Endothelial cell of umbilical vein (primary cell): ENCODE measurements around the gene HECTD3. TPM values are rescaled to one million over a fixed set of nuclear protein-coding genes. Genes with fewer than 3 reads are reported as not detected.

ENCODE experiments used
- BruUV-seq: library from RNA; stranded (reverse); fragments of 400-500 nt; replicated peaks from 2 replicates; lab custom pipeline; 2021; lab: Mats Ljungman, UMichigan
- CTCF ChIA-PET: fragments of 300-600, 350-600 bp; sonication (Branson Sonifier 250); formaldehyde crosslinking; loops from one replicate; lab custom pipeline; 2021; ENCODE audit warnings: antibody characterized with exemption, inconsistent platforms; lab: Charles Lee
- POLR2A ChIA-PET: fragments of 300-600, 350-600 bp; sonication (Branson Sonifier 250); formaldehyde crosslinking; loops from one replicate; lab custom pipeline; 2021; ENCODE audit warnings: antibody characterized with exemption, inconsistent platforms; lab: Charles Lee
- DNase-seq: peaks from one replicate; pipeline ENCODE4 v3.0.0-alpha.2; 2011; ENCODE audit warnings: low read depth, low spot score
- FAIRE-seq: peaks from 2 replicates; lab custom pipeline; 2011; peaks lifted over from hg19 to GRCh38; lab: Jason Lieb, UNC
- H2AFZ ChIP-seq: 2 replicates; pipeline ENCODE4 v1.6.0; 2012; ENCODE audit warnings: low read depth, low read length, control low read depth, inconsistent platforms
- H3K27ac ChIP-seq: 2 replicates; pipeline ENCODE4 v1.5.1; 2011; ENCODE audit warnings: low read depth, mild to moderate bottlenecking, control low read depth, low read length, moderate library complexity; ENCODE audit not compliant: insufficient read depth
- H3K27me3 ChIP-seq, 2 experiments: 2 replicates each; pipeline versions ENCODE4 v1.6.0 to v1.6.1; 2011; ENCODE audit warnings: low read length in 2 of 2, mixed read lengths in 1 of 2; ENCODE audit not compliant: control insufficient read depth in 2 of 2, insufficient read depth in 2 of 2
- H3K36me3 ChIP-seq, 2 experiments: 2 replicates in 1 of 2; 3 replicates in 1 of 2; pipeline ENCODE4 v1.5.1; 2011; ENCODE audit warnings: low read length in 2 of 2, mild to moderate bottlenecking in 1 of 2, moderate library complexity in 1 of 2; ENCODE audit not compliant: control insufficient read depth in 2 of 2, insufficient read depth in 2 of 2; ENCODE audit errors: extremely low read depth in 1 of 2
- H3K4me1 ChIP-seq: 3 replicates; pipeline ENCODE4 v1.5.1; 2011; ENCODE audit warnings: mild to moderate bottlenecking, low read length; ENCODE audit not compliant: control insufficient read depth, insufficient read depth; ENCODE audit errors: extremely low read depth
- H3K4me2 ChIP-seq: 2 replicates; pipeline ENCODE4 v1.6.1; 2011; ENCODE audit warnings: low read length, control low read depth, mixed read lengths; ENCODE audit not compliant: insufficient read depth
- H3K4me3 ChIP-seq, 3 experiments: fragments of 200-600 bp in 1 of 3; sonication (generic), shearing (Covaris generic) in 1 of 3; replicated peaks in 1 of 3; 2 replicates each; pipeline ENCODE4 v1.5.1; 2011 to 2016; ENCODE audit warnings: control low read depth in 3 of 3, low read length in 3 of 3, mild to moderate bottlenecking in 2 of 3, inconsistent platforms in 1 of 3, low read depth in 1 of 3, moderate library complexity in 1 of 3; ENCODE audit not compliant: insufficient read depth in 1 of 3
- H3K79me2 ChIP-seq: 2 replicates; pipeline ENCODE4 v1.6.0; 2012; ENCODE audit warnings: low read length, inconsistent platforms; ENCODE audit not compliant: control insufficient read depth, insufficient read depth
- H3K9ac ChIP-seq: replicated peaks from 2 replicates; pipeline ENCODE3; 2011; ENCODE audit warnings: low read length, control low read depth; ENCODE audit not compliant: insufficient read depth; ENCODE audit errors: extremely low read depth
- H3K9me1 ChIP-seq: replicated peaks from 3 replicates; pipeline ENCODE4 v1.6.0; 2011; ENCODE audit warnings: mild to moderate bottlenecking, low read length; ENCODE audit not compliant: control insufficient read depth, insufficient read depth; ENCODE audit errors: extremely low read depth
- H3K9me3 ChIP-seq: replicated peaks from 2 replicates; pipeline ENCODE4 v1.5.1; 2012; ENCODE audit warnings: low read length, inconsistent platforms; ENCODE audit not compliant: control insufficient read depth, insufficient read depth
- H4K20me1 ChIP-seq: replicated peaks from 2 replicates; pipeline ENCODE3; 2011; ENCODE audit warnings: mild to moderate bottlenecking, low read length; ENCODE audit not compliant: control insufficient read depth, insufficient read depth; ENCODE audit errors: extremely low read depth
- CTCF ChIP-seq, 2 donors: IDR thresholded peaks; 1 replicate in 1 of 2; 2 replicates in 1 of 2; pipeline ENCODE4 v1.5.1; 2011; ENCODE audit warnings: low read length in 2 of 2, mild to moderate bottlenecking in 2 of 2, moderate library complexity in 2 of 2, control low read depth in 1 of 2, inconsistent platforms in 1 of 2, low read depth in 1 of 2; ENCODE audit not compliant: insufficient read depth in 1 of 2; ENCODE audit errors: extremely low read depth in 1 of 2
- EZH2 ChIP-seq: IDR thresholded peaks from 2 replicates; pipeline ENCODE4 v1.6.1; 2012; ENCODE audit warnings: borderline replicate concordance, low read depth, mild to moderate bottlenecking, moderate library complexity, low read length, inconsistent platforms; ENCODE audit not compliant: severe bottlenecking
- FOS ChIP-seq: IDR thresholded peaks from 2 replicates; pipeline ENCODE4 v1.6.1; 2011; ENCODE audit warnings: mild to moderate bottlenecking, low read length, moderate library complexity, borderline replicate concordance; ENCODE audit not compliant: insufficient read depth
- GATA2 ChIP-seq: IDR thresholded peaks from 2 replicates; pipeline ENCODE4 v1.7.0; 2011; ENCODE audit warnings: low read depth, mild to moderate bottlenecking, moderate library complexity, mixed read lengths, low read length; ENCODE audit not compliant: insufficient read length, insufficient read depth
- JUN ChIP-seq: IDR thresholded peaks from 2 replicates; pipeline ENCODE4 v1.6.1; 2011; ENCODE audit warnings: borderline replicate concordance, low read depth; ENCODE audit not compliant: insufficient read length, insufficient read depth
- MAX ChIP-seq: IDR thresholded peaks from 2 replicates; pipeline ENCODE4 v1.6.1; 2011; ENCODE audit not compliant: insufficient read depth, insufficient read length
- MYC ChIP-seq: IDR thresholded peaks from one replicate; pipeline ENCODE4 v1.6.1; 2011; ENCODE audit warnings: mild to moderate bottlenecking, low read depth, low read length
- POLR2A ChIP-seq: IDR thresholded peaks from 2 replicates; pipeline ENCODE4 v1.6.1; 2012; ENCODE audit warnings: low read depth, mild to moderate bottlenecking, control low read depth, low read length
- POLR2AphosphoS5 ChIP-seq: IDR thresholded peaks from 2 replicates; pipeline ENCODE4 v1.6.1; 2012; ENCODE audit warnings: low read depth, mild to moderate bottlenecking, control low read depth, low read length, moderate library complexity; ENCODE audit not compliant: insufficient read depth
- dilution Hi-C: fragments of 300-500 bp; cut with MboI; formaldehyde crosslinking; loops from one replicate; pipeline ENCODE4 v1.15.0; 2019; ENCODE audit warnings: low sequenced_read_pairs; ENCODE audit not compliant: extremely low pct_ligation_motif_present
- intact Hi-C: fragments of 100-400 bp; cut with micrococcal nuclease; formaldehyde crosslinking; loops from one replicate; pipeline ENCODE4 v1.10.0; 2022
- polyA plus RNA-seq, 4 experiments: library from polyadenylated mRNA; depleted of rRNA in 3 of 4; stranded (reverse) in 3 of 4; unstranded in 1 of 4; fragments of >200 nt; gene quantifications; 2 replicates each; pipeline versions ENCODE4 v1.2.1 to v1.2.3, GENCODE V29; 2011 to 2012; ENCODE audit warnings: missing spikeins in 1 of 4
- total RNA-seq: library from RNA; stranded (reverse); gene quantifications from 2 replicates; pipeline ENCODE4 v1.2.3, GENCODE V29; 2021

HECTD3 gene
- total and polyA plus RNA-seq, 2 donors (not counting 3 experiments of a cell fraction or from before 2014, with no cell fraction given) = 80.0 to 114 TPM

GRCh38 chr1:45059829-45060228 is 48.7 kb upstream of the HECTD3 start:
- CTCF ChIA-PET = no interaction called here
- dilution Hi-C loops = no loop called here

DNA sequence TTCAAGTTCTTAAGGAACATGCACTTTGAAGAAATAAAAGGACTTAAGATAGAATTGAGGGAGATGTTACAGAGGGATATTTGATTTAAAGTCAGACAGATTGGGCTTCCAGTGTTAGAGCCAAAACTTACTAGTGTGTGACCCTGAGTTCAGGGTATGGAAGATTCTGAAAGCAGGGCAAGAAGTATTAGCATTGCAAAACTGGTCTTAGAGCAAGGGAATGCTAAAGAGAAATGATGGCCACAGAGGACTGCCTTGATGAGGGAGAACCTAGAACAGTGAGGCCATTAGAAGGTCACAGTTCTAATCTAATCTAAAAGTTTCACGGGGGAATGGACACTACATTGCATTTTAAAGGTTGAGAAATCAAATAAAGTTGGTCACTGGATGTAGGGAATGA is 46.4 kb upstream of the HECTD3 start:
- no peaks in the 10 kb centered on the region for H4K20me1 ChIP-seq
- H3K9ac ChIP-seq = no peak overlapping the region
- no peaks in the 10 kb centered on the region for H3K9me3 ChIP-seq
- POLR2A ChIA-PET = no interaction called here
- H3K27me3 ChIP-seq = no peaks in the 10 kb centered on the region
- BruUV-seq = no TSS peak
- no peak overlapping the region for H3K4me2 ChIP-seq
- H3K27ac ChIP-seq = no peak overlapping the region
- no peaks in the 10 kb centered on the region for H3K36me3 ChIP-seq
- H3K4me1 ChIP-seq = no peaks in the 10 kb centered on the region
- dilution Hi-C loops (no loop called here), intact Hi-C loops (no loop called here)
- FAIRE-seq (no peak), DNase-seq (no peak)
- CTCF ChIA-PET = no interaction called here
- no peaks in the 10 kb centered on the region for H3K9me1 ChIP-seq
- H3K4me3 ChIP-seq = no peak overlapping the region
- H3K79me2 ChIP-seq = no peaks in the 10 kb centered on the region
- TF ChIP-seq CTCF (IDR thresholded peaks at IDR 0.05; ENCODE audit: extremely low read depth in 1 of 2, insufficient read depth in 1 of 2, low read depth in 1 of 2, low read length in 2 of 2) = no peak
- no peak for TF ChIP-seq POLR2AphosphoS5
- TF ChIP-seq MYC = no peak
- no peak for TF ChIP-seq FOS
- TF ChIP-seq MAX = no peak
- TF ChIP-seq EZH2 = no peak
- TF ChIP-seq JUN = no peak
- no peak for TF ChIP-seq POLR2A
- TF ChIP-seq GATA2 = no peak
- no peak overlapping the region for H2AFZ ChIP-seq

More at GRCh38 chr1:45059829-45060228, 48.7 kb upstream of the HECTD3 start:
- Histone ChIP-seq H3K9me3 (no peaks in the 10 kb centered on the region), H3K4me2 (no peak overlapping the region), H2AFZ (no peak overlapping the region), H3K79me2 (no peaks in the 10 kb centered on the region), H3K27ac (no peak overlapping the region), H3K27me3 (no peaks in the 10 kb centered on the region), H4K20me1 (no peaks in the 10 kb centered on the region), H3K4me1 (no peaks in the 10 kb centered on the region), H3K4me3 (no peak overlapping the region), H3K36me3 (no peaks in the 10 kb centered on the region), H3K9ac (no peak overlapping the region), H3K9me1 (no peaks in the 10 kb centered on the region)
- POLR2A ChIA-PET = no interaction called here
- DNase-seq (no peak), FAIRE-seq (no peak)
- no peak for TF ChIP-seq CTCF (IDR thresholded peaks at IDR 0.05; ENCODE audit: extremely low read depth in 1 of 2, insufficient read depth in 1 of 2, low read depth in 1 of 2, low read length in 2 of 2)
- BruUV-seq = no TSS peak
- intact Hi-C loops = no loop called here
